Smooth muscle cell of the brain vasculature (primary cell): ENCODE data around the gene TSC22D2.

Experiments used
- DNase-seq: peaks from one replicate; pipeline ENCODE4 v3.0.0-alpha.2; 2012; ENCODE audit warnings: low read depth, low spot score

Gene TSC22D2

GRCh38 chr3:150385296-150386242 lies 22.5 kb upstream of the TSC22D2 start:
- DNase-seq: no peak

- no peak for DNase-seq
These were observed 19.3 kb upstream of the TSC22D2 start for GRCh38 chr3:150388498-150389418.

DNA sequence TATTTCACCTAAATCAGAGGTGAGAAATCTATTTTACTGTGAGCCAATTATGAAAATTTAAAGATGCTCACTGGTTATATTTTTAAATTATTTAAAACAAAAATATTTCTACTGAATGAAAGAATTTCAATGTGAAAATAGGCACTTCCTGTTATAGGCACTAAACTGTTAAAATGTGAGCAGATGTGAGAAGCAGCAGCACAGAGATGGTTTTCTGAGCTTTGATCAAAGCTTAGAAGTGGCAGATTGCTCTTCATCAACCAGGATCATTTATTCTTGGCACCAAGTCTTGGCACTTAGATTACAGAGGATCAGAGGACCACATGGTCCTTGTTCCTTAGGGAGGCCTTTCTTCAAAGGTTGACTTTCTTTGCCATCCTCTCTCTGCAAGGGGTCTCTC lies 18.0 kb upstream of the TSC22D2 start:
- no peak for DNase-seq

GRCh38 chr3:150391161-150391560 lies 16.9 kb upstream of the TSC22D2 start:
- no peak for DNase-seq

- DNase-seq: no peak
These were observed 14.4 kb upstream of the TSC22D2 start for GRCh38 chr3:150393745-150394144.

GRCh38 chr3:150394606-150395005 lies 13.5 kb upstream of the TSC22D2 start:
- DNase-seq: no peak

GRCh38 chr3:150396491-150396890 lies 11.6 kb upstream of the TSC22D2 start:
- DNase-seq: no peak

DNA sequence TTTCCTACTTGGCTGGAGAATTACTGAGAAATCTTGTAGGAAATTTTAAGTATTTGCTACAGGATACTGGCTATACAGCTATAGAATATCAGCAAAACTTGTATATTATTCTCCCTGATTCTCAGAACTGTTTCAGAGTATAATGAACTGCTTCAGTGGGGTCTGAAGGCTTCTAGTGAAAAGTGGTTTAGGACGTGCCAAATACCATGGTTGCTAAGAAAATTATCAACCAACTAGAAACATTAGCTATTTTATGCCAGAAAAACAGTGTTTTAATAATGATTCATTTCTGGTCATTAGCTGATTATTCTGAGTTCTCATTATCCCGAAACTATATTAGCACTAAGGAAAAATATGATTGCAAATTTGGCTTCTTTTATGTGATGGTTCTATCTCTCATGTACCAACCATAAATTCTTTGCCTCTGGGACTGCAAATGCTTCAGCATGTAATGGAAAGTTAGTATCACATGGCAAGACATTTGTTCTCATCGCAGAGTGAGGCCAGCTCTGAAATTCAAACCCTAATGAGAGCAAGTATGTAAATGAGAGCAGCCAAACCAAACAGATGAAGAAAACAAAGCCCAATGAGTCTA lies 11.0 kb upstream of the TSC22D2 start:
- no peak for DNase-seq

- no peak for DNase-seq
These were observed 9.0 kb upstream of the TSC22D2 start for GRCh38 chr3:150399060-150399459.

DNA sequence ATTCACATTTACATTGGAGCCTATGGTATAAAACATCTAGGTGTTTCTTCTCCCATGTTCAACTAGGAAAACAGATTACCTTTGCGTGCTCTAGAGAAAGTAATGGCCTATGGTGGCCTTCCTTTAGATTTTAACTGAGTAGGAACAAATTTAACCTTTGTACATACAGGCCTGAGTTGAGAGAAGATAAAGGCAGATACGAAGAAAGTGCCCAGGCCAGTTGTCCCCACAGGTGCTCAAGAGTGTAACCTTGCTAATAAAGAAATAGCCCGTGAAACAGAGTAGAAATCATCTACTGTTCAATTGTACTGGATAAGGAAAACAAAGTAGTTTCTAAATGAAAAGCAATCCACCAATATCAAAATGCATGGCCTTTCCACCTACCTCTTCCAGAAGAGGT lies 6.8 kb upstream of the TSC22D2 start:
- no peak for DNase-seq

GRCh38 chr3:150402217-150402616 lies 5.9 kb upstream of the TSC22D2 start:
- no peak for DNase-seq

DNA sequence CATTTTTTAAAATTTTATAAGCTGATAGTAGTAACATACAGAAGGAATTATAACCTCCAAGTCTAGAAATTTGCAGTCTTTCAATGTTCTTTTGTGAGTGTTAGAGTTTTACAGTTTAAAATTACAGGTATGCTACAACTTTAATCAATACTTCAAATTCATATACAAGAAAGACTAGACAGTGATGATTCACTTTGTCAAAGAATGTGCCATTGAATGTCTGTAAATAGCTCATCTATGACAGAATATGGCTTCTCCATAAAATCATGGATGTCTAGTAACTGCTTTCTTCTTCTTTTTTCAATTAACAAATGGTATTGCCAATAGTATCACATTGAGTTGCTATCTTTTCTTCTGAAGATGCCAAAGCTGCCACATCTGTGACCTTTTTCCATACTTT lies 4.1 kb upstream of the TSC22D2 start:
- DNase-seq: no peak

DNA sequence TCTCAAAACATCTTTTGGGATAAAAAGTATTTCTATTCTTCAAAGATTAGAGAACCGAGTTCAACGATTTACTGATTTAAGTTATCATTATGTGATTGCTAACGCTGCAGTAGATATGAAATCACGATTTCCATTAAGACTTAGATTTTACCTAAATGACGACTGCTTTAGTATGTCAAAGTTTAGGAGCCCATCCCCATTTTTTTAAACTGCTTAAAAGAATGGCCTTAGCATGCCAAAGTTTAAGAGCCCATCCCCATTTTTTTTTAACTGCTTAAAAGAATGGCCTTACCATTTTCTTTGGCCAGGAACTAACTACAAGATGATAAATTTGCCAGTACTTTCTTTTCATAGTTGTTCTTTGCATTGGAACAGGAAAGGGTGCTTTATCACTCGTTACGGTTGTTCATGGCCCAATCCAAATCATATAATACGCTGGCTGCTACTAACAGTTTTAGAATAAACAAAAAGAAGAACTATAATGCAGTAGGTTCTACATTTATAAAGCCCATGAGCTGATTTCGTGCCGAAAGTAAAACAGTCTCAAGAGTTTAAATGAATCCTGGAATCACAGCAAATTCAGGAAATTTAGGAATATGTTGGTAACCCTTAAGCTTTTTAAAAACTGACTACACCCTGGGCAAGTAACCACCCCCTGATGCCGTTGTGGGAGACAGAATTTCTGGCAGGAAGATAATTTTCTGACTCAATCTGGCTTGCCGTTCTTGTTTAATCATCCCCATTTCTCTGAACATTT lies 869 bp upstream of the TSC22D2 start:
- DNase-seq: no peak

DNA sequence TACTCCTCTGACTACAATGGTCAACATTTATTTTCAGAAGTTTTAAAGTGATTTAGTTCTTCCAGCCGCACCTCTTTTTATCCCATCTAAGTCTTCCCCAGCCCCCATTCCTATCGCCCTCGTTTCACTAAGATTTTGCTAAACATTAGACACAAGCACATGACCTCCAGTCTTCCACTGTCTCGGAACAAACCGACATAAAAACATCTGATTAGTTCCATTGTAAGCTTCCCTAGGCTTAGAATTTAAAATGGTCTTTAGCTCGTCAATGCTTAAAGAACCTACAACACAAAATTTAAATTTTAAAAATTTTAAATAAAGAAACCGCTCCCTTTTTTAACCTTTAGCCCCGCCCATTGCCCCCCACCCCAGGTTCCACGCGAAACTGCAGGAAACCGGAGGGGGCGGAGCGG lies 284 bp upstream of the TSC22D2 start:
- no peak for DNase-seq

GRCh38 chr3:150409125-150409511 lies 1.0 kb downstream of the TSC22D2 start:
- DNase-seq: no peak

GRCh38 chr3:150409512-150410310 lies 1.6 kb downstream of the TSC22D2 start:
- no peak for DNase-seq

- no peak for DNase-seq
These were observed 2.4 kb downstream of the TSC22D2 start for GRCh38 chr3:150410311-150411105.

- DNase-seq: no peak
These were observed 3.0 kb downstream of the TSC22D2 start for GRCh38 chr3:150411106-150411460.

- DNase-seq: no peak
These were observed 3.4 kb downstream of the TSC22D2 start for GRCh38 chr3:150411546-150411945.

- no peak for DNase-seq
These were observed 3.9 kb downstream of the TSC22D2 start for GRCh38 chr3:150411976-150412375.
